AG10803 (cell line): ENCODE results near the gene MPV17L2.

Experiments
- DNase-seq: peaks from one replicate; pipeline ENCODE4 v3.0.0; 2010; ENCODE audit warnings: low read depth
- H3K4me3 ChIP-seq: 2 replicates; pipeline ENCODE4 v1.5.1; 2011; ENCODE audit warnings: mild to moderate bottlenecking, low read length, control low read depth
- CTCF ChIP-seq: conservative IDR thresholded peaks from 2 replicates; pipeline ENCODE4 v1.5.1; 2011; ENCODE audit warnings: mild to moderate bottlenecking, low read length, control low read depth, inconsistent platforms

MPV17L2 gene

GRCh38 chr19:18194554-18195238 lies 1.7 kb downstream of the MPV17L2 start:
- TF ChIP-seq CTCF, result no peak
- DNase-seq, result no peak
- peak overlapping the region; percentile 78 for H3K4me3 ChIP-seq

DNA sequence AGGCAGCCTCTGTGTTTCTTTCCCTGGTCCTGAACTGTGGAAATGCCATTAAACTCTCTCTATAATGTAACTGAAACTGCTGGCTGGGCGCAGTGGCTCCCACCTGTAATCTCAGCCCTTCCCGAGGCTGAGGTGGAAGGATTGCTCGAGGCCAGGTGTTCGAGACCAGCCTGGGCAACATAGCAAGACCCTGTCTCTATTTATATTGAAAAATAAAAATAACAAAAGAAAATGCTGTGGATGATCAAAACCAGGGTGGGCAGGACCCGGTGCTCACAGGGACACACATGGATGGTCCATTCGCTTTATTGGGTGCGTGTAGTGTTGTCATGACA lies 3.5 kb downstream of the MPV17L2 start:
- H3K4me3 ChIP-seq, result no peak overlapping the region
- TF ChIP-seq CTCF, result no peak
- no peak for DNase-seq

DNA sequence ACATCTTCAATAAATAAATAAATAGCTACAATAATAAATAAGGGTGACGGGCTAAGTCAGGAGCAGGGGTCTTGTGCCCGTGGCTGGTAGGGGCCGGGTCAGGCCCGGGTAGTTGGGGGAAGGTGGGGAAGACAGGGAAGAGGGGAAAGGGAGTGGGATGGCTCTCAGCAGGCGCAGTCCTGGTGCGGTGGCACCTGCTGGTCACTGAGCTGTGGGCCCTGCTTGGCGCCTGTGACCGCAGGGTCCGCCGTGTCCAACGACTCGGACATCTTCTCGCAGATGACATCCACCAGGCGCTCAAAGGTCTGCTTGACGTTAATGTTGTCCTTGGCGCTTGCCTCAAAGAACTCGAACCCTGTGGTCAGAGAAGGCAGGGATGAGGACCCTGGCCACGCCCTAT lies 4.3 kb downstream of the MPV17L2 start:
- DNase-seq, result no peak
- no peak for TF ChIP-seq CTCF
- H3K4me3 ChIP-seq, result no peak overlapping the region

DNA sequence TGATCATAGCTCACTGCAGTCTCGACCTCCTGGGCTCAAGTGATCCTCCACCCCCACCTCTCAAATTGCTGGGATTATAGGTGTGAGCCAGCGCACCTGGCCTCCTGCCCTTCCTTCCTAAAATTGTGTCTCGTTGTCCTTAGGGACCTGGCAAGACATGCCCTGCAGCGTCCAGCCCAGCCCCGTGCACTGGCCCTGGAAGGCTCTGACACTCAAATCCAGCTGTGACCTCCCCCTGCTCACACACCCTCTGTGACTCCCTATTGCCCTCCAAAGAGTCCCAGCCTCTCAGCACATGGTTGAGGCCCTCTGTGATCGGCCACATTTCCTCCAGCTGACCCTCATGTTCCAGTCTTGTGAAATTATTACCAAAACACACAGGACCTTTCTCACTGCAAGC lies 4.9 kb downstream of the MPV17L2 start:
- no peak overlapping the region for H3K4me3 ChIP-seq
- no peak for DNase-seq
- TF ChIP-seq CTCF, result no peak

- no peak for DNase-seq
- no peak overlapping the region for H3K4me3 ChIP-seq
- TF ChIP-seq CTCF, result no peak
These were observed 5.4 kb downstream of the MPV17L2 start for GRCh38 chr19:18198374-18198773.

DNA sequence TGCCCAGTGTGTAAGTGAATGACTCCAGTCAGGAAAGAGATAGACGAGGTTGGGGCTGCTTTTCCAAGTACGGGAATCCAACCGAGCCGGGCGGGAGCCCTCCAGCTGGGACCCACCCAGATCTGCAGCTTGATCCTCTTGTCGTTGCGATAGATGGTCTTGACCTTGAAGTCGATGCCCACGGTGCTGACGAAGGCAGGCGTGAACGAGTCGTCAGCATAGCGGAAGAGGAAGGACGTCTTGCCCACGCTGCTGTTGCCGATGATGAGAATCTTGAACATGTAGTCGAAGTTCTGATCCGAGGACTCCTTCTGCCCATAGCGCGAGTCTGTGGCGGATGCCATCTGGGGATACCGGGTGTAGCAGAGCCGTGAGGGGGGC lies 9.4 kb downstream of the MPV17L2 start:
- no peak for TF ChIP-seq CTCF
- H3K4me3 ChIP-seq, result no peak overlapping the region
- DNase-seq, result no peak

- DNase-seq, result no peak
- TF ChIP-seq CTCF, result peak; percentile 28
- H3K4me3 ChIP-seq, result peak overlapping the region; percentile 82
These were observed 9.9 kb downstream of the MPV17L2 start for GRCh38 chr19:18202778-18203407.
